GM21360 (cell line): ENCODE data around the gene CAPN5.
"Not testable (repeated sequence)": the region's sequence is repeated elsewhere in the genome, so short reads cannot be mapped to it uniquely, and the experiment has no call there.

Experiments
- ATAC-seq: cut with Tn5 transposase; IDR thresholded peaks from one replicate; pipeline ENCODE4 v1.9.1; 2021; ENCODE audit warnings: mild to moderate bottlenecking, moderate library complexity; ENCODE audit not compliant: unreplicated experiment

CAPN5 gene

DNA sequence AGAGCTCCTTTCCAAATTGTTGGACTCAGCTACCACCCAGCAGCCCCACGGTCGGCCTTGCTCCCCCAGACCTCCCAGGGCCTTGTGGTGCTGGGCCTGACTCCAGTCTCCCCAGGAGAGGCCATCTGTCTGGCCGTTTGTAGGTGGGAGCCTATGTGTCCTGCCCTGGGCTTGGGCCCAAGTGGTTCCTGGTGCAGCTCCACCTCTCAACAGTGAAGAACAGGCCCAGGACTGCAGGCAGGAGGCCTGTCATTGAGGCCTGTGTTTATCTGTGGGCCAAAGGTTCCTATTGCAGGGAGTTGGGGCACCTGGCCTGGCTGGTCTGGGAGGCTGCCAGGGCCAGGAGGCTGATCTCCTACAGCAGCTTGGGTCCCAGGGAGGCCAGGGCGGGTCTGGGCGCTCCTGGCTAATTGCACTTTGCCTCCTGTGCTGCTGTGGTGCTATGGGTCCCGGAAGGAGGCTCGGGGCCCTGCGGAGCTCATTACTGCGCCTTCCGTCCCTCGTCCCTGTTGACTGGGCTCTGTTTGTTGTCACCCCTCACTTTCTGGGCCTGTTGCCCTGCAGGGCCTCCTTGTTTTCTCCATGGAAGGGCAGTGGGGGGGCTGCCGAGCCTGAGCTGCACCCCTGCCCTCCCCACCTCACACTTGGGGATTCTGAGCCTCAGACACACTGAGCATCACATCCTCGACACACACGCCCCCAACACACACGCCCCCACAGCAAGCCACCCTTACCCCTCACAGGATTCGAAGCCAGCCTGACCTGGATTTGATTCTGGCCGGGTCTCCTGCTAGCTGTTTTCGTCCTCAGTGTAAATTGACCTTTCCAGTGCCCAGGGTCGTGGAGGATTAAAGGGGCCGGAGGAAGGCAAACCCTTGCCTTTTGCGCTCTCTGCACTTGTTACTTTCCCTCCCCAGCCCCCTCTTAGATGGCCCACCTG is 29.1 kb downstream of the CAPN5 start:
- ATAC-seq = no peak

DNA sequence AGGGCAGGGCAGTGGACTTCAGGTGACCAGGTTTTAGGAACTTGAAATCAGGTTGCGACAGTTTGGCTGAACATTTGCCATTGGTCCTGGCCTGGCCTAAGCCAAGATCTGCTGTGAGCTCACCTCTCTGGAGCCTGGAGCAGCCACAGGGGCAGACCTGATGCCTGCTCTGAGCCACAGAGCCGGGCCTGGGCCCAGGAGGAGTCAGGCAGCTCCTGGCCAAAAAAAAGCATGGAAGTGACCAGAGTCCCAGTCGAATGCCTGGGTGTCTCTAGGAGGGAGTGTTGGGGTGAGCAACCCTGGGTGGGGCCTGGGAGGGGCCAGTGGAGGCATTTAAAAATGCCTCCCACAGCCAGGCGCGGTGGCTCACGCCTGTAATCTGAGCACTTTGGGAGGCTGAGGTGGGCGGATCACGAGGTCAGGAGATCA is 29.8 kb downstream of the CAPN5 start:
- ATAC-seq = no peak

DNA sequence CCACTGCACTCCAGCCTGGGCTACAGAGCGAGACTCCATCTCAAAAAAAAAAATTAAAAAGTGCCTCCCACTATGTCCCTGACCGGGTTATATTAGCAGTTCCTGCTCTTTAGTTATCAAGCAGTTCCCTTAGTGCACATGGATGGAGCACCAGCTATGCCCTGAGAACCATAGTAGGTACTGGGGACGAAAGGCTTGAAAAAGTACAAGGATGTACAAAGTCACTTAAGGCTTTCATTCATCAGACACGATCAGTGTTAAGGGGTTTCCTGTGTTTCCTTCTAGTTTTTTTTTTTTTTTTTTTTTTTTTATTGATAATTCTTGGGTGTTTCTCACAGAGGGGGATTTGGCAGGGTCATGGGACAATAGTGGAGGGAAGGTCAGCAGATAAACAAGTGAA is 30.4 kb downstream of the CAPN5 start:
- not testable (repeated sequence) for ATAC-seq

DNA sequence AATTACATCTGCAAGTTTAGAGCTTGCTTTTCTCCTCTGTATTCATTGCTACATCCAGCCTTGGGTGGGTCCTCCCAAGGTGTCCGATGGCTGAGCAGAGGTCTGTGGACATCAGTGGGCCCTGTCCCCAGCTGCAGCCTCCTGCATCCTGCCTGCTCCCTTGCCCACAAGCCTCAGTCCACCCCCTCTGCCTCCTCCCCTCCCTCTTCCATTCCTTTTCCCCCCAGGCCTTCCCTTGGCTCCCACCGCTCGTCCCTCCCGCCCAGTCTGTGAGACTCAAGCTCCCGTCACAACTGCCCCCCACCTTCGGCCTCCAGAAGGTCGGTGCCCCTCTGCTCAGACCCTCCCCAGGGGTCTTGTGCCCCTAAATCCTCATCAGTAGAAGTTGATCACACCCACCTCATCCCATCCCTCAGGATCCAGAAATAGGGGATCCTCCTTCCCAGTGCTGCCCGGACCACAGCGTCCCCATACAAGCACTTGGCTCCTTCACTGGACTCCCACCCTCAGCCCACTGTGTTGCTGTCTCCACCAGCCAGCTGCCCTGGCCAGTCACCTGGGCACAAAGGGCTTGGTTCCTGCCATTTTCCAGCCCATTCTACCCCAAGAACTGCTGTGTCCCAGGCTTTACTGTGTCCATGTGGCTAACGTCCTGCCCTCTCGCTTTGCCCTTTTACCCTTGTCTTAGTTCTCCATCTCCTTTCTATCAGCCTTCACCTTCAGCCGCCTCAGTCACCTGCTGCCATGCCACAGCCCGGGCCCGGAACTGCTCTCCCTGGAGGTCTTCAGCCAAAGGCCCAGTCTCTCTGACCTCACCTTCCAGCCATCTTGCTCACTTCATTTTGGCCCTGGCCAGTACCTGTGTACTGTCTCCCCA is 33.6 kb downstream of the CAPN5 start:
- ATAC-seq = no peak

DNA sequence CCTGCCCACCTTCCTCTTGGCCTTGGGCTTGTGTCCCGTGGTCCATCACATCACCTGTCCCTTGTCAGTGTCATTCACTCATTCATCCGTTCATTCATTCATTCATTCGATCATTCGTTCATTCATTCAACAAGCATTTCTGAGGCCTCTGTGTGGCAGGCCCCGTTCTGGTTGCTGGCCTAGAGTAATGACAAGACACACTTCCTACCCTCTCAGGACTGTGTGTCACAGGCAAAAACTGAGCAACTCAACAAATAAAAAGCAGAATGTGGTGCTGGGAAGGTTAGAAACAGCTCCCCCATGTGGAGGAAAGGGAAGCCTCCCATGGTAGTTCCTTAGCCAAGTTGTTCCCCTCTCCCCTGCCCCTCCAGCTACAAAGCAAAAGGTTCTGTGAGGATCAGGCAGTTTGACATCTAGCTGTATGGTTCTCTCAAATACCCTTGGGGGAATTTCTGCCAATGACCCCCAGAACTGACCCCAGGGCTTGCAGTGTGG is 34.3 kb downstream of the CAPN5 start:
- no peak for ATAC-seq

DNA sequence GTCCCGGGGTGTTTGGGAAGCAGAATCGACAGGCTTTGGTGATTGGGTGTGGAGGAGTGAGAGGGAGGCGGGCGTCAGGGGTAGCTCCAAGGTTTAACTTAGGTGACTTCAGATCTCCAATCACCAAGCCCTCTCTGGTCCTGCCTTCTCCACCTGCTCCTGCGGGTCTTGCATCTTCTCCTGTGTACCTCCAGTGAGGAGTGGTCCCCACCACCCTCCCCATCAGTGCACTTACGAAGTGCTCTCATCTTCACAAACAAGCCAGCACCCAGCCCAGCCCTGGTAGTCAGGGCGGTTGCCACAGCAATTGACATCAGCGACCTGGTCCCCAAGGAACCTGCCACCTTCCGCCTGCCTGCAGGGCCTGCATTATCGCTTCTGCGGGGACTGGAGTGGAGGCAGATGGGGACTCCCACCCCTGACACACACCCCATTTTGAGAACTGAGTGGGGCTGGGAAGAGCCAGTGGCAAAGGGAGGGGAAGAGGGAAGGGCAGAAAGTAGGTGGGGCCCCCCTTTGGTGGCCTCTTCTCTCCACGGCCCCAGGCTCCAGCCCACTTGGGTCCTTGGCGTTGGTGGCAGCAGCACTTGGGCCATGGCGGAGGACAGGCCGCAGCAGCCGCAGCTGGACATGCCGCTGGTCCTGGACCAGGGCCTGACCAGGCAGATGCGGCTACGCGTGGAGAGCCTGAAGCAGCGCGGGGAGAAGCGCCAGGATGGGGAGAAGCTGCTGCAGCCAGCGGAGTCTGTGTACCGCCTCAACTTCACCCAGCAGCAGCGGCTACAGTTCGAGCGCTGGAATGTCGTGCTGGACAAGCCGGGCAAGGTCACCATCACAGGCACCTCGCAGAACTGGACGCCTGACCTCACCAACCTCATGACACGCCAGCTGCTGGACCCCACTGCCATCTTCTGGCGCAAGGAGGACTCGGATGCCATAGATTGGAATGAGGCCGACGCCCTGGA is 35.8 kb downstream of the CAPN5 start, which contains the start of gene OMP:
TSS of gene OMP (plus strand) at position 595 of the 965 bp plus-strand sequence. CDS start at position 595, 0 bp downstream.
- ATAC-seq = no peak

DNA sequence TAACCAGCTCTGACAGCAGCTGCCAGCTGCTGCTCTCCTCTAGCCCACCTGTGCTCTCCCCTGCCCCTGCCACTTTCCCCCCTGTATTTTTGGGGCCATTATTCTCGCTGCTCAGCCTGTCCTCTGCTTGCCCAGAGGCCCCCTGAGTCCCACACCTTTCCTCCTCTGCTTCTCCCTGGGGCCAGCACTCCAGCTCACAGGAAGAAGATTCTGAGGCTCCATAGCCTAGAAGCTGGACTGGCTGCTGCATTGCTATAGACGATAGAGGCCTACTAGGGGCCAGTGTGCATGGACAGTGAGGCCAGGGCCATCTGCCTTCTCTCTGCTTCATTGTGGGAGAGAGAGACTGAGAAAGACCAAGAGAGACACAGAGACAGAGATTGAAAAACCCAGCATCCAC is 36.5 kb downstream of the CAPN5 start:
- ATAC-seq = no peak

DNA sequence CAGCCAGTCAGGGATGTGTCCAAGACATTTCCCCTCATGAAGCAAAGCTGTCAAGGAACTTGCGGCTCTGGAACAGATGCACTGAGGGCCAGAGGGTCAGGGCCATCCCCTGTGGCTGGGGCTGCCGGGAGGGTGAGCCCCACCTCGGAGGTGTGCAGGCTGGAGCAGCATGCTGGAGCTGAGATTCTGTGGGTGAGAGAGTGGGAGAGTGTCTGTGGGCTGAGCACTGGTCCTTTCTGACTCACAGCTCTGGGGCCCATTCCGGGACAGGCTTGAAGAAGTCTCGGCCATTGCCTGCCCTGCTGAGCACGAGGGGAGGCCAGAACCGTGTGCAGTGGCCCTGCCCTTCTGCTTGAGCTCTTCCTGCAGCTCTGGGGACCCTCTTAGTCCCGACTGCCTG is 38.0 kb downstream of the CAPN5 start:
- ATAC-seq = no peak

DNA sequence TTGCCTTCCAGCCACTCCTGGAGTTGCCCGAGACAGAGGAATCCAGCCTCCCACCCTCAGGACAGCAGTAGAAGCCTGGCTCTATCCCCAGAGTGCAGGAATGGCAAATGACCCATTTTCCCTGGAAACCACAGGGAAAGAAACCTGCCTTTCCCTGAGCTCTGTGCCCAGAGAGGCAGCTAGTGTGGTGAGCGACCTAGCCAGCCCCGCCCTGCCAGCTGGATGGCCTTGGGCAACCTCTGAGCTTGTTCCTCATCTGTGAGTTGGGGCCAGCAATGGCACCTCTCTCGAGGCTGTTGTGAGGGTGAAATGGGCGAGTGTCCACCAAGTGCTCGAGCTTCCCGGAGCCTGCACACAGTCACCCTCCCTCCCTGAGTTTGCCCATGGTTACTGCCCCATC is 39.5 kb downstream of the CAPN5 start:
- no peak for ATAC-seq

DNA sequence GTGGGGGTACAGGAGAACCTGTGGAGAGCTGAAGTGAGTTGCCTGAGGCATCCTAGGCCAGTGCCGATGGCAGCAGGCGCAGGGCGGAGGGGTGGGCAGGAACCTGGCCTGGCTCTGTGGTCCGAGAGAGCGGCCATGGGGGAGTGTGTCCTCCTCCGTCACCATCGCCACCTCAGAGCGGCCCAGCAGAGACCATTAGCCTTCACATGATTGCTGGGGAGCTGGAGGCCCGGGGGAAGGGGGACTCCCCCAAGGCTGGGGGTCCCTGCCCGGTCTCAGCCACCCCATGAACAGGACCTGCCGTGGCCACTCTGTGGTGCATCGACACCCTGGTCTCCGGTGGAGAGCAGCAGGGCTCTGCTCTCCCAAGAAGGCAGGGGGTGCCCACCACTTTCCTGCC is 40.0 kb downstream of the CAPN5 start:
- ATAC-seq = no peak

DNA sequence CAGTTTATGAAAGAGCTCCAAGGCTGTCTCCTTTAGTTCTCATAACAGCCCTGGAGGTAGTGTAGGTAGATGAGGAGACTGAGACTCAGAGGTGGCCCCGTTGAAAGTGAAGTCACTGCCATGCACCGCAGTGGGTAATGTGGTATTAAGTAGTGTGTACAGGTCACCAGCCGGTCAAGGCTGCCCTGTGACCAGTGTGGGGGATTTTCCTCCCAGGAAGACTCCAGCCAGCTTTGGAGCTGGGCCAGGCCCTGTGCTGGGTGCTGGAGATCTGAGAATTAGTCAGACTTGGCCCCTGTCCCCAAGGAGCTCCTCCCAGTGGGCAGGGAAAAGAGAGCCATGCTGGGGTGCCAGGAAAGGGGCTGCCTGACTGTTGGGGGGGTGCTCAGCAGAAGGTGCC is 41.2 kb downstream of the CAPN5 start:
- no peak for ATAC-seq

DNA sequence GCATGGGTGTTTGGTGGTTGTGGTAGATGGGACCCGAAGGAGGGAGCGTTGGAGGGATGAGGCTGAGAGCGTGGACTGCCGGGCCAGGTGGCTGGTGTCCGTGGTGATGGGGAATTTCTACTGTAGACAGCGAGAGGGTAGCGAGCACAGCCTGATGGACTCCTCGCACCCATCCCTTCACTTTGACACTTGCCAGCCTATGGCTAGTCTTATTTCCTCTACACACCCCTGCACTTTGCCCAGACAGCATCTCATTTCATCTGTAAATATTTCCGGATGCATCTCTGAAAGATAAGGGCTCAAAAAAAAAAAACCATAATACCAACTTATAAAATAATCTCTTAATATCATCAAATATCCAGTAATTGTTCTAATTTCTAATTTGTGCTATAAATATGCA is 41.7 kb downstream of the CAPN5 start:
- no peak for ATAC-seq

DNA sequence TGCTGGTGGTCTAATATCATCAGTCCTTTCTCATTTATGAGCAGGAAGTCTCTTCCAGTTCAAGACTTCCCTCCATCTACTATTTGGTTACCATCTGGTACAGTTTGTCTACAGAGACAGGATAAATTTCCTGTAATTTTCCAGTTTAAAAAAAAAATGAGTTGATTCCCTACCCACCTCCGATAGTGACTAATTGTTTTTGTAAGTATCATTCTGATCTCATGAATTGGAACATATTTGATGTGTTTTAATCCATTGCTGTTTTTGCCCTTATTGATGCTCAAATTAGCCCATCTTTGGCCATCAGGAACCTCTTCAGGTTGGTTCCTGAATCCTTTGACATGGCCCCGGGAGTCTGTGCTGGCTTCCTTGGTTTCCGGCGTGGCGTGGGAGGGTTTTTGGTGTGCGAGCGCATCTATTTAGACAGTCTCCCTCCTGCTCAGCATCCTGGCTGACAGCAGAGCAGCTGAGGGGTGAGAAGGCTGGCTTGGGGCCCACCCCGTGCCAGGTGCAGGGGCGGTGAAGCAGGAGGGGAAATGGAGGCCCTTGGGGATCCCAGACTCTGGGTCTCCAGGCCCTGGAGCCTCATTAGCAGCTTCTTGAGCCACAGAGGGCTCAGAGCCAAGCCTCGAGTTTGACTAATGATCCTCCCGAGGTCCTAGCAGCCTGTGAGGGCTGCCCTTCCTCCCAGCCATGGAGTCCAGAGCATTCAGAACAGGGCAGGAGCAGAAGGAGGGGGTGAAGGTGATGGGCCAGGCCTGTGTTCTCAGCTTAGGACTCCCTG is 42.7 kb downstream of the CAPN5 start:
- ATAC-seq = no peak

DNA sequence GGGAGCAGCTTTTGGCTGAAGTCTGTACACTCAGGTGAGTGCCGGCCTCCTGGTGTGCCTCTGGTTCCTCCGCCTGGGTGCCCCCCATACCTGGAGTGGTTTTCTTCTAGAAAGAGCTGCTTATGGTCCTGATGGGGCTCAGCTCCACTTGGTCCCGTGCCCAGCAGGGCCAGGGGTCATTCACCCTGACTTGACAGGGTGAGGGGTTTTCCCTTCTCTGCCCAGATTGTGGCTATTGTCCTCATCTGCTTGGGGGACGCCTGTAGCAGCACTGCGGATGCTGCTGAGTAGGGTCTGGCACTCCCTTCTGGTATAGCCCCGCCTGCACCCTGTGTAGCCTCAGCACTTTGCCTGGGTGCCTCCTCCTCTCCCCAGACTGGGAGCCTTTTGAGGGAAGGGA is 44.1 kb downstream of the CAPN5 start:
- ATAC-seq = no peak

DNA sequence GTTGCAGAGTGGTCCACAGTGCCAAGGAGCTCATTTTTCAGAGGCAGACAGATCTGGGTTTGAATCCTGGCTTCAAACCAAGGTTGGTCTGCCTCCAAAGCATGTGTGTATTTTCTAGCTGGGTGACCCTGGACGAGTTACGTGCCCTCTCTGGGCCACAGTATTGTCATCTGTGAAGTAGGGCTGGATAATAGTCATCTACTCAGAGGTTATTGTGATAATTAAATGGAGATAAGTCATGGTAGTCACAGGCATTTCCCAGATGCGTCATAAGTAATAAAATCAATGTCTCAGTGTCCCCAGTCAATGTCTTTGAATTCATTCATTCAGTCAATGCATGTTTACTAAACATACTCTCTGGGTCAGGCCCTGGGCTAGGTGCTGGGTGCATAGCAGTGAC is 44.5 kb downstream of the CAPN5 start:
- no peak for ATAC-seq

DNA sequence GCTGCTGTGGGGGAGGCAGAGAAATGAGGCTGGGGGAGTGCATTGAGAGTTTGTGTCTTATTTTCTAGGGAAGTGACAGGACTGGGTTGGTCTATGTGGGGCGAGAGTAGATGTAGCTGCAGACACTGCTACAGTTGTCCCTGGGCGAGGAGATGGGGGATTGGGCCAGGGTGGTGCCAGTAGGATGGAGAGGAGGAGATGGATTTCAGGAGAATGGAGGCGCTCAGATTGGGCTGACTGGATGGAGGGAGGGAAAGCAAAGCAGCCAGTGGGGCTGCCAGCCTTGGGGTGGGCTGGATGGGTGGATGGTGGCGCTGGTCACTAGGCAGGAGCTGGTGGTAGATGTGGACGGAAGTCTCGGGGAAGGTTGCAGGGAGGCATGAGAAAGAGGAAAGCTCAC is 45.2 kb downstream of the CAPN5 start:
- ATAC-seq = no peak

DNA sequence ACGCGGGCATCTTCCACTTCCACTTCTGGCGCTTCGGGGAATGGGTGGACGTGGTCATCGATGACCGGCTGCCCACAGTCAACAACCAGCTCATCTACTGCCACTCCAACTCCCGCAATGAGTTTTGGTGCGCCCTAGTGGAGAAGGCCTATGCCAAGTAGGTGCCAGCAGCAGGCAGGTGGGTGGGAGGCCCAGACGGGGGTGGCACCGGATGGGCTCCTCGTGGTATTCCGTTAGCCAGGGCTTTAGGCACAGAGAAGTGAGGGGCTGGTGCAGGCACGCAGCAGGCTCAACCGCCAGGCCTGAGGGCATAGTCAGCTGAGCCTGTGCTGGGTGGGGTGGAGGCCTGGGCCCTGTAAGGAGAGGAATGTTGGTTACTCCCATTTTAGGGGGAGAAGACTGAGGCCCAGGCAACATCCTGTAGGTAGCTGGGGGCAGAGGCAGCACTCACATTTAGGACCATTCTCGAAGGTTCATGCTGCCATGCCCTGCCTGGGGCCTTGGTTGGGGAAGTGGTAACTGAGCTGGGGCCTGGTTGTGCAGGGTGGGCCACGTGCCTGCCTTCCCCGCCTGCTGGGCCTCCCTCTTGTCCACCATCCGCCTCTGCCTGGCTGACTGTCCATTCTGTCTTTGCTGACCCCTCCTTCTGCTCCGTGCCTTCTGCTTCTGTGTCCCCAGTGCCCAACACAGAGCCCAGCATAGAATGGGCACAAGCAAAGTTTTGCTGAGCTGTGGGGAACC is 46.0 kb downstream of the CAPN5 start:
- no peak for ATAC-seq

DNA sequence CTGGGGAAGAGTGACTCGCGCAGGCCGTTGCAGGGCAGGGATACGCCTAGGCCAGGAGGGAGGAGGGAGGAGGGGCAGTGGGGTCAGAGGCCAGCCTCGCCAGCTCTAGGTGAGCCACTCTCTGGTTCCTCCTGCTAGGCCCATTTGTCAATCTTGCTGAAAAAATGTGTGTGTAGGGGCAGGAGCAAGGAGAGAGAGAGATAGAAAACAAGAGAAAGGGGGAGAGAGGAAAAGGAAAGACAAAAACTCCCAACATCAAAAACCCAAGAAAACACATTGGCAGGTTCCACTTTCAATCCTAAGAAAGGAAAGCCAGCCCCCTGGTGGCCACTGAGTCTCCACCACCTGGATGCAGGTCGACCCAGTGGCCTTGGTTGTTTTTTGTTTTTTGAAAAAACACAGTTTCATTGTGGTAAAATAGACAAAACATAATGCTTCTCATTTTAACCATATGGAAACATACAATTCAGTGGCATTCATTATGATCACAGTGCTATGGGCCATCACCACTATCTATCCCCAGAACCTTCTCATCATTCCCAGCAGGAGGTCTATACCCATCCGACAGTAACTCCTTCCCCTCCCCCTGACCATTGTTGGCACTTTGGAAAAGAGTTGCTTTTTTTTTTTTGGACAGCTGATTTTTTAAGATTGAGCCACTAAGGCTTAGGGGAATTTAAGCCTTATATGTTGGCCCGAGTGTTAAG is 46.8 kb downstream of the CAPN5 start:
- no peak for ATAC-seq
